GM23338 (cell line): ENCODE measurements around the gene CMTM5. TPM values are rescaled to one million over a fixed set of nuclear protein-coding genes. Genes with fewer than 3 reads are reported as not detected.
"Not testable (repeated sequence)": the region's sequence is repeated elsewhere in the genome, so short reads cannot be mapped to it uniquely, and the experiment has no call there.

Experiments
- ATAC-seq: fragments of 200-7000 bp; cut with Tn5 transposase; 3 replicates; pipeline ENCODE4 v1.9.1; 2020
- DNase-seq: peaks from one replicate; pipeline ENCODE4 v3.0.0-alpha.2; 2015; ENCODE audit warnings: low spot score
- H2AFZ ChIP-seq: fragments of 200-600 bp; sonication (generic); 2 replicates; pipeline ENCODE4 v1.8.0; 2016; ENCODE audit warnings: antibody characterized with exemption, mild to moderate bottlenecking, moderate library complexity
- H3F3A ChIP-seq: fragments of 200-600 bp; sonication (generic); replicated peaks from 2 replicates; pipeline ENCODE4 v1.8.0; 2017; ENCODE audit warnings: antibody characterized with exemption, mixed run types, low read depth
- H3K27ac ChIP-seq: fragments of 200-600 bp; sonication (generic); 2 replicates; pipeline ENCODE4 v1.6.1; 2016; ENCODE audit warnings: low read depth
- H3K27me3 ChIP-seq: fragments of 200-600 bp; sonication (generic); 2 replicates; pipeline ENCODE4 v1.8.0; 2016; ENCODE audit warnings: mild to moderate bottlenecking, mixed run types, moderate library complexity; ENCODE audit not compliant: insufficient read depth
- H3K36me3 ChIP-seq: fragments of 200-600 bp; sonication (generic); 2 replicates; pipeline ENCODE4 v1.8.0; 2016; ENCODE audit warnings: mild to moderate bottlenecking; ENCODE audit not compliant: insufficient read depth
- H3K4me1 ChIP-seq: fragments of 200-600 bp; sonication (generic); 2 replicates; pipeline ENCODE4 v1.8.0; 2016; ENCODE audit warnings: mild to moderate bottlenecking, moderate library complexity; ENCODE audit not compliant: insufficient read depth
- H3K4me2 ChIP-seq: fragments of 200-600 bp; sonication (generic); 2 replicates; pipeline ENCODE4 v1.7.1; 2017; ENCODE audit warnings: mixed run types
- H3K4me3 ChIP-seq: fragments of 200-600 bp; sonication (generic); 2 replicates; pipeline ENCODE4 v1.6.1; 2016; ENCODE audit warnings: mixed run types
- H3K79me2 ChIP-seq: fragments of 200-600 bp; sonication (generic); replicated peaks from 2 replicates; pipeline ENCODE4 v1.8.0; 2017; ENCODE audit warnings: mild to moderate bottlenecking; ENCODE audit not compliant: insufficient read depth
- H3K9me2 ChIP-seq: fragments of 200-600 bp; sonication (generic); 2 replicates; pipeline ENCODE4 v1.8.0; 2017; ENCODE audit not compliant: insufficient read depth
- H4K20me1 ChIP-seq: fragments of 200-600 bp; sonication (generic); replicated peaks from 2 replicates; pipeline ENCODE4 v1.8.0; 2017; ENCODE audit warnings: mild to moderate bottlenecking; ENCODE audit not compliant: insufficient read depth
- H3K27ac Mint-ChIP-seq: 2 replicates; pipeline ENCODE4 v1.8.0; 2020; ENCODE audit warnings: inconsistent platforms, mild to moderate bottlenecking, moderate library complexity, mixed read lengths
- H3K27me3 Mint-ChIP-seq: 3 replicates; pipeline ENCODE4 v1.8.0; 2022; ENCODE audit warnings: low read depth, mild to moderate bottlenecking, moderate library complexity, mixed read lengths, inconsistent platforms; ENCODE audit not compliant: insufficient read depth, poor library complexity
- H3K36me3 Mint-ChIP-seq: 3 replicates; pipeline ENCODE4 v1.8.0; 2021; ENCODE audit warnings: low read depth, mild to moderate bottlenecking, inconsistent platforms, moderate library complexity, mixed read lengths
- H3K4me1 Mint-ChIP-seq: 3 replicates; pipeline ENCODE4 v1.8.0; 2020; ENCODE audit warnings: mild to moderate bottlenecking, inconsistent platforms, mixed read lengths
- H3K4me3 Mint-ChIP-seq: 3 replicates; pipeline ENCODE4 v1.8.0; 2021; ENCODE audit warnings: moderate library complexity, mild to moderate bottlenecking, inconsistent platforms, mixed read lengths
- H3K9me3 Mint-ChIP-seq: 3 replicates; pipeline ENCODE4 v1.8.0; 2020; ENCODE audit warnings: moderate library complexity, mild to moderate bottlenecking, inconsistent platforms, mixed read lengths
- CREB1 ChIP-seq: fragments of 250-450 bp; sonication (Bioruptor Pico); IDR thresholded peaks from 2 replicates; pipeline ENCODE4 v1.5.0; 2020; ENCODE audit warnings: low read depth, mild to moderate bottlenecking, moderate library complexity
- JUNB ChIP-seq: IDR thresholded peaks from one replicate; pipeline ENCODE4 v1.6.1; 2016; ENCODE audit warnings: antibody characterized with exemption; ENCODE audit not compliant: unreplicated experiment
- ZNF114 ChIP-seq: fragments of 250-450 bp; sonication (Bioruptor Pico); IDR thresholded peaks from 2 replicates; pipeline ENCODE4 v1.5.0; 2020; ENCODE audit warnings: mild to moderate bottlenecking, moderate library complexity
- ZNF331 ChIP-seq: fragments of 250-450 bp; sonication (Bioruptor Pico); IDR thresholded peaks from 2 replicates; pipeline ENCODE4 v1.5.0; 2020; ENCODE audit warnings: low read depth, mild to moderate bottlenecking, moderate library complexity
- polyA plus RNA-seq: library from polyadenylated mRNA; unstranded; fragments of >200 nt; fragmentation: Nextera tagmentation; extraction: Ambion mirVana; gene quantifications from 2 replicates; pipeline ENCODE4 v1.2.1, GENCODE V29; 2016
- total RNA-seq: library from RNA; depleted of rRNA; stranded (reverse); fragments of >200 nt; shearing (Covaris generic); gene quantifications from 2 replicates; pipeline ENCODE4 v1.2.3, GENCODE V29; 2014
- TF ChIP-seq, protein P1 (sequence below): IDR thresholded peaks from one replicate; pipeline ENCODE4 v1.6.1; 2018; ENCODE audit warnings: antibody characterized with exemption; ENCODE audit not compliant: unreplicated experiment
- TF ChIP-seq, protein P2 (sequence below): IDR thresholded peaks from 2 replicates; pipeline ENCODE4 v1.6.1; 2016; ENCODE audit warnings: antibody characterized with exemption
- TF ChIP-seq, protein P3 (sequence below), 2 experiments: fragments of 200-600 bp in 1 of 2; sonication (generic) in 1 of 2; conservative IDR thresholded peaks; 2 replicates each; pipeline versions ENCODE4 v1.5.1 to v1.6.1; 2016 to 2017; ENCODE audit warnings: antibody characterized with exemption in 2 of 2, low read depth in 2 of 2, mild to moderate bottlenecking in 2 of 2, moderate library complexity in 1 of 2

Gene CMTM5
- total and polyA plus RNA-seq, 2 experiments from 2014 or later, result 0.24 TPM; not detected in 1

DNA sequence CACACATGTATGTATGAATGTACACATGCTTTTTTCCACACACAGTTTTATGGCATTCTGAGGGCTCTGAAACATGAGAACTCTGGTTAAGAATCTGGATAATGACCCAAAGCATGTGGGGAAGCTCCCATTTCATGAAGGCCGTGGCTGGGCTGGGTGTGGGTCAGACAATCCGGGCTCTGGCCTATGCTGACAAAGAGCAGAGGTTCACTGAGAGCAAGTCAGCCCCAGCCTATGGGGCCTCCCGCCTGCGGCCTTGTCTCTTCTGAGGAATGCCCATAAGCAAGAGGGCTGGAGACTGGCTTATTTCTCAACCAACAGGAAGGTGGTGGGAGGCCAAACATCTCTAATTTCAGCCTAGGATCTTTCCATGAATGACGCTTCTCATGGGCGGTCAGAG lies 22.7 kb downstream of the CMTM5 start (continued):
- TF ChIP-seq, protein P1, sequence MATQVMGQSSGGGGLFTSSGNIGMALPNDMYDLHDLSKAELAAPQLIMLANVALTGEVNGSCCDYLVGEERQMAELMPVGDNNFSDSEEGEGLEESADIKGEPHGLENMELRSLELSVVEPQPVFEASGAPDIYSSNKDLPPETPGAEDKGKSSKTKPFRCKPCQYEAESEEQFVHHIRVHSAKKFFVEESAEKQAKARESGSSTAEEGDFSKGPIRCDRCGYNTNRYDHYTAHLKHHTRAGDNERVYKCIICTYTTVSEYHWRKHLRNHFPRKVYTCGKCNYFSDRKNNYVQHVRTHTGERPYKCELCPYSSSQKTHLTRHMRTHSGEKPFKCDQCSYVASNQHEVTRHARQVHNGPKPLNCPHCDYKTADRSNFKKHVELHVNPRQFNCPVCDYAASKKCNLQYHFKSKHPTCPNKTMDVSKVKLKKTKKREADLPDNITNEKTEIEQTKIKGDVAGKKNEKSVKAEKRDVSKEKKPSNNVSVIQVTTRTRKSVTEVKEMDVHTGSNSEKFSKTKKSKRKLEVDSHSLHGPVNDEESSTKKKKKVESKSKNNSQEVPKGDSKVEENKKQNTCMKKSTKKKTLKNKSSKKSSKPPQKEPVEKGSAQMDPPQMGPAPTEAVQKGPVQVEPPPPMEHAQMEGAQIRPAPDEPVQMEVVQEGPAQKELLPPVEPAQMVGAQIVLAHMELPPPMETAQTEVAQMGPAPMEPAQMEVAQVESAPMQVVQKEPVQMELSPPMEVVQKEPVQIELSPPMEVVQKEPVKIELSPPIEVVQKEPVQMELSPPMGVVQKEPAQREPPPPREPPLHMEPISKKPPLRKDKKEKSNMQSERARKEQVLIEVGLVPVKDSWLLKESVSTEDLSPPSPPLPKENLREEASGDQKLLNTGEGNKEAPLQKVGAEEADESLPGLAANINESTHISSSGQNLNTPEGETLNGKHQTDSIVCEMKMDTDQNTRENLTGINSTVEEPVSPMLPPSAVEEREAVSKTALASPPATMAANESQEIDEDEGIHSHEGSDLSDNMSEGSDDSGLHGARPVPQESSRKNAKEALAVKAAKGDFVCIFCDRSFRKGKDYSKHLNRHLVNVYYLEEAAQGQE, result no peak
- no peak for TF ChIP-seq CREB1 (CRISPR knock-in tag)
- no peak for TF ChIP-seq ZNF331 (CRISPR knock-in tag)
- TF ChIP-seq, protein P2, sequence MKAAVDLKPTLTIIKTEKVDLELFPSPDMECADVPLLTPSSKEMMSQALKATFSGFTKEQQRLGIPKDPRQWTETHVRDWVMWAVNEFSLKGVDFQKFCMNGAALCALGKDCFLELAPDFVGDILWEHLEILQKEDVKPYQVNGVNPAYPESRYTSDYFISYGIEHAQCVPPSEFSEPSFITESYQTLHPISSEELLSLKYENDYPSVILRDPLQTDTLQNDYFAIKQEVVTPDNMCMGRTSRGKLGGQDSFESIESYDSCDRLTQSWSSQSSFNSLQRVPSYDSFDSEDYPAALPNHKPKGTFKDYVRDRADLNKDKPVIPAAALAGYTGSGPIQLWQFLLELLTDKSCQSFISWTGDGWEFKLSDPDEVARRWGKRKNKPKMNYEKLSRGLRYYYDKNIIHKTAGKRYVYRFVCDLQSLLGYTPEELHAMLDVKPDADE, result no peak
- TF ChIP-seq ZNF114 (CRISPR knock-in tag), result no peak
- no peak for TF ChIP-seq JUNB

DNA sequence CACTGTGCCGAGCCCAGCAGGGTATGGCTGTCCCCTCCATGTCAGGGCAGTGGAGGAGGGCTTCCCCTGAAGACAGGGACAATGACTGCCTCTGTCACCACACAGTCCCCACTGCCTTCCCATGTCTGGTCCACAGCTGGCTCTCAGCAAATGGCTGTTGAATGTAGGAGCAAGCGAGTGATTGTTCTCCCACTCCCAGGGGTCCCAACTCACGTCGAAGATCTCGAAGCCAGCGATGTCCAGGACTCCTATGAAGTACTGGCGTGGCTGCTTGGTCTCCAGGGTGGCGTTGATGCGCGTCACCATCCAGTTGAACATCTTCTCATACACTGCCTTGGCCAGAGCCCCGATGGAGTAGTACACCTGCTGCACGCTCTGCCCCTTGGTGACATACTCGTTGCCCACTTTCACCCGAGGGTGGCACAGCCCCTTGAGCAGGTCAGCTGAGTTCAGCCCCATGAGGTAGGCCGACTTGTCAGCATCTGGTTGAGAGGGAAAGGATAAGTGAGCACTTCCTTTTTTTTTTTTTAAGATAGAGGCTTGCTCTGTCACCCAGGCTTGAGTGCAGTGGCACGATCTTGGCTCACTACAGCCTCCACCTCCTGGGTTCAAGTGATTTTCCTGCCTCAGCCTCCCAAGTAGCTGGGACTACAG lies 23.8 kb downstream of the CMTM5 start:
- not testable (repeated sequence) for H3K4me1 ChIP-seq, H2AFZ ChIP-seq, H3K27ac ChIP-seq, H3K27me3 ChIP-seq, ATAC-seq, H4K20me1 ChIP-seq, H3K36me3 Mint-ChIP-seq, H3K4me2 ChIP-seq, H3K4me3 Mint-ChIP-seq, H3K4me3 ChIP-seq, H3K36me3 ChIP-seq, H3K27ac Mint-ChIP-seq, H3K9me3 Mint-ChIP-seq, H3K4me1 Mint-ChIP-seq, H3K9me2 ChIP-seq, H3F3A ChIP-seq, H3K79me2 ChIP-seq, DNase-seq
- peaks cover 15% of the 10 kb centered on the region for H3K27me3 Mint-ChIP-seq

DNA sequence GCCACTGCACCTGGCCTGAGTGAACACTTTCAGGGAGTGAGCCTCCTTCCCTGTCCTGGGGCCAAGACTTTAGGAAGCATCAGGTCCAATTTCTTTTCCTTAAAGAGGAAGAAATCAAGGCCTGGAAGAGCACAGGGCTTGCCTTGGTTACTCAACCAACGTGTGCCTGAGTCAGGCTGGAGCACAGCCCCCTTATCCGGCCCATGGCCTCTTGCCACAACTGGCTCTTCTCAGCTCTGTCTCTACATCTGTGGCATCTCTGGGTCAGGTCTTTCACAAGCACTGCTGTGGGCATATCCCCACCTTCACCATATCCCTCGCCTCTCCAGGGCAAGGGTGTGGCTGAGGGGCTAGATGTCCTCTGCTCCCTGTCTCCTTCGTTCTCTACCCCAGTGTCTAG lies 24.4 kb downstream of the CMTM5 start:
- no peak overlapping the region for H2AFZ ChIP-seq
- no peak overlapping the region; the same call in 2 of the 3 replicates for H3K4me3 Mint-ChIP-seq
- no peaks in the 10 kb centered on the region for H4K20me1 ChIP-seq
- no peaks in the 10 kb centered on the region for H3K4me1 ChIP-seq
- H3F3A ChIP-seq, result no peaks in the 10 kb centered on the region
- peaks cover 20% of the 10 kb centered on the region for H3K27me3 Mint-ChIP-seq
- no peak overlapping the region for H3K27ac ChIP-seq
- no peak overlapping the region for H3K4me3 ChIP-seq
- DNase-seq (no peak), ATAC-seq (no peak)
- H3K4me2 ChIP-seq, result no peak overlapping the region
- no peaks in the 10 kb centered on the region for H3K36me3 ChIP-seq
- no peak overlapping the region for H3K27ac Mint-ChIP-seq
- no peaks in the 10 kb centered on the region; the same call in 2 of the 3 replicates for H3K9me3 Mint-ChIP-seq
- peaks cover 4% of the 10 kb centered on the region; the same call in 1 of the 3 replicates for H3K4me1 Mint-ChIP-seq
- H3K79me2 ChIP-seq, result no peaks in the 10 kb centered on the region
- no peaks in the 10 kb centered on the region for H3K27me3 ChIP-seq
- H3K9me2 ChIP-seq, result no peaks in the 10 kb centered on the region; the same call in 1 of the 2 replicates
- H3K36me3 Mint-ChIP-seq, result no peaks in the 10 kb centered on the region; the same call in 2 of the 3 replicates
- TF ChIP-seq, protein P3, sequence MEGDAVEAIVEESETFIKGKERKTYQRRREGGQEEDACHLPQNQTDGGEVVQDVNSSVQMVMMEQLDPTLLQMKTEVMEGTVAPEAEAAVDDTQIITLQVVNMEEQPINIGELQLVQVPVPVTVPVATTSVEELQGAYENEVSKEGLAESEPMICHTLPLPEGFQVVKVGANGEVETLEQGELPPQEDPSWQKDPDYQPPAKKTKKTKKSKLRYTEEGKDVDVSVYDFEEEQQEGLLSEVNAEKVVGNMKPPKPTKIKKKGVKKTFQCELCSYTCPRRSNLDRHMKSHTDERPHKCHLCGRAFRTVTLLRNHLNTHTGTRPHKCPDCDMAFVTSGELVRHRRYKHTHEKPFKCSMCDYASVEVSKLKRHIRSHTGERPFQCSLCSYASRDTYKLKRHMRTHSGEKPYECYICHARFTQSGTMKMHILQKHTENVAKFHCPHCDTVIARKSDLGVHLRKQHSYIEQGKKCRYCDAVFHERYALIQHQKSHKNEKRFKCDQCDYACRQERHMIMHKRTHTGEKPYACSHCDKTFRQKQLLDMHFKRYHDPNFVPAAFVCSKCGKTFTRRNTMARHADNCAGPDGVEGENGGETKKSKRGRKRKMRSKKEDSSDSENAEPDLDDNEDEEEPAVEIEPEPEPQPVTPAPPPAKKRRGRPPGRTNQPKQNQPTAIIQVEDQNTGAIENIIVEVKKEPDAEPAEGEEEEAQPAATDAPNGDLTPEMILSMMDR (conservative IDR thresholded peaks at IDR 0.05; ENCODE audit: low read depth in 2 of 2), result no peak
- no peak for TF ChIP-seq JUNB
